Measurements from ENCODE around the gene PEX5L.
"Not testable (repeated sequence)": the region's sequence is repeated elsewhere in the genome, so short reads cannot be mapped to it uniquely, and the experiment has no call there.

PEX5L gene

DNA sequence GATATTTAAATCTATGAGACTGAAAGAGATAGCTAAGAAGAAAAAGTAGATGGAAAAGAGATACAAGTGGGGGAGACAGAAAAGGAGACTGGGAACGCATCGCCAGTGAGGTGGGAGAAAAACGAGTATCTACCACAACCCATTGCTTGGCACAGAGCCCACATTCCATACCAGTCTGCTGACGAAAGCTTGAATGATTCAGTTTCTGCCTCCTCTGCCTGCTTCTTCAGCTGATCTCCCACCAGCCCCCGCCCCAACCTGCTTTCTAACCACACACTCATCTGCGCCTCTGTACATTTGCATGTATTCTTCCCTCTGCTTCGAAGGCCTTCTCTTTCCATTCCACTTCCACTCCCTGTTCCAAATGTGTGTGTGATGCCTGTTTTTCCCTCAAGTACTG is 195.8 kb downstream of the PEX5L start:
- DNase-seq (ENCODE audit: low read depth, low spot score): no peak

DNA sequence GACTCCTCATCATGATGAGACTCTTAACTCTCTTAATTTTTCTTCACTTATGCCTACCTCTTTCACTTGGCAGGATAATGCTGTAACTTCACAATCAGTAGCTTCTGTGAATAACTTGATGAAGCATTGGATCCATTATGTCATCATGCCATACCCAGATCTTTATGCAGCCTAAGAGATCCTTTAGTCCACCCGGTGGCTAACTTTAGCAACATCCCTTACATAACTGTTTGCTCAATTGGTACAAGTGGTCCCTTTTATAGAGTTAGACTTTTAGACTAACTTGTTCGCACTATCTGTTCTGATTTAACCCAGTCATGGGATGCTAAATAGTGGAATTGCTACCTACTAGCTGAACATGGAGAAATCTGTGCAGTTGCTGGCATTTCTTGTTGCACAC is 199.4 kb downstream of the PEX5L start:
- DNase-seq (ENCODE audit: low read depth, low spot score): no peak

DNA sequence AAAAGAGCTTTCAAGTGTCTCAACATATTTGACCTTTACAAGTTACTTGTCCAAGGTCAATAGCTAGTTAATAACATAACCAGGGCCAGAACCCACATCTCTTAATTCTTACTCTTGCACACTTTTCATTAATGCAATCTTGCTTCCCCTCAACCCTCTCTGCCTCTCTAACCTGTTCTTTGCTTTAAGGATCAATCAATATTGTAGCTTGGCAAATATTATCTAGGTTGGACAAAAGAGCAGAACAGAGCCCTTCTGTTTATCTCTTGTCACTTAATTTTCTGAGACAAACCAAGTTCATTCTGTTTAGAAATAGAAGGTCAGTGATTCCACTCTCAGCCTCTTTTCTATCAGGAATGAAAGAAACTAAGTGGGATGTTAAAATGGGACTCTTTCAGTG is 203.4 kb downstream of the PEX5L start:
- no peak for DNase-seq (ENCODE audit: low read depth, low spot score)

- no peak for DNase-seq (ENCODE audit: low read depth, low spot score)
Measured at GRCh38 chr3:179832333-179832854, 204.3 kb downstream of the PEX5L start.

DNA sequence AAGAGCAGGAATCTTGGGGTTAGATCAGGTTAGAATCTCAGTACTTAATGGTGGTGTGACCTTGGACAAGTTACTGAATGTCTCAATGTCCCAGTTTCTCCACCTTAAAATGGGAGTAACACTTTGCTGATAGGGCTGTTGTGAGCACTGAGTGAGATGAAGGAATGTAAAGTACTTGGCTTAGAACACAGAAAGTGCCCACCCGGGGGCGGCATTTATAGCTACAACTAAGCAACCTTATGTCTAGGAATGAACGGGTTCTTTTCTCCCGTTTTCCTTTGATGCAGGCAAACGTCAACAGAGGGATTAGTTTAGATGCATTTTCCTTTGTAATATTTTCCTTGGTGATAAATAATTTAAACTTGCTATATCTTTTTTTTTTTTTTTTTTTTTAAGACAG is 207.3 kb downstream of the PEX5L start:
- DNase-seq (ENCODE audit: low read depth, low spot score): peak; percentile 17

GRCh38 chr3:179828738-179829137 is 208.0 kb downstream of the PEX5L start:
- no peak for DNase-seq (ENCODE audit: low read depth, low spot score)

GRCh38 chr3:179826247-179826637 is 210.5 kb downstream of the PEX5L start:
- DNase-seq (ENCODE audit: low read depth, low spot score): no peak

DNA sequence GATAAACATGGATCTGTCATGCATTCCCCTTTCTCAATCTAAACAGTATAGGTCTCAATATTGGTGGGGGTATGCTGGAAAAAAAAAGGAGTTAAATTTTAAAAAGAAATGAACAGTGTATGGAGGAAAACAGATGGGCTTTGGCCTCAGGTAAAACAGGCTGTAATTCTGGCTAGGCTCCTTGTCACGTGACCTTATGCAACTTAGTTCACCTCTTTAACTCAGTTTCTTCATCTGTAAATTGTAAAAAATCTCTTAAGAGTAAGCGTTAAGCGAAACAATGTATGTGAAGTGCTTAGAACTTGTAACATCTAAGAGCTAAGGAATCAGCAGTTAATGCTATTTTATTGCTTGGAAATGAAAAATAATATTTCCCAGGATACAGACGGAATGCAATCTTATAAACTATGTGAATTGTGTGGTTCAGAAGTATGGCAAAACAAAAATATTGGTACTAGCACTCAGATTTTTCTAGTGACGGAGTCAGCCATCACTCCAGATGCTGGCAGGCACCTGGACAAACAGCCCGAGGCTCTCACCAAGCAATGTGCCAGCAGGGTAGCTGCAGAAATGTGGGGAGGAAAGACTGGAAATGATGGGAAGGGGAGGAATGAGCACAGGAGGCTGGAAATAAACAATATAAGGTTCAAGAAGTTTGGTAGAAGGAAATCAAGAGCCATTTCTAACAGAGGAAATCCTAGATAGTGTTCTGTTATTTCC is 211.1 kb downstream of the PEX5L start:
- no peak for DNase-seq (ENCODE audit: low read depth, low spot score)

DNA sequence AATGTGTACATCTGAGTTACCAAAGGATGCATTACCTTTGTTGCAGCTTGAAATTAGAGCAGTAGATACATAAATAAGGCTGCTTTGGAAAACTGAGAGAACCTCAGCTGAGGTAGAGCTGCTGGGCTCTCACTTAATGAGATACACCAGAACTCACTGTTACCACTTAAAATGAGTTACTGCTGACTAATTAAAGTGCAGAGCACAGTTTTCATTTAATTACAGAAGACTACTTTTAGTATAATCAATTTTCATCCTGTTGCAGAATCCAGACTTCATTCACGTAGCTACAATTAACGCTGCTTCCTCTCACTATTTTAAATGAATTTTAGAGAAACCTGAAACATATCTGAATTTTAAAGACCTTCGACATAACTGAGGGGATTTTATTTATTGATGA is 214.4 kb downstream of the PEX5L start:
- DNase-seq (ENCODE audit: low read depth, low spot score): no peak

DNA sequence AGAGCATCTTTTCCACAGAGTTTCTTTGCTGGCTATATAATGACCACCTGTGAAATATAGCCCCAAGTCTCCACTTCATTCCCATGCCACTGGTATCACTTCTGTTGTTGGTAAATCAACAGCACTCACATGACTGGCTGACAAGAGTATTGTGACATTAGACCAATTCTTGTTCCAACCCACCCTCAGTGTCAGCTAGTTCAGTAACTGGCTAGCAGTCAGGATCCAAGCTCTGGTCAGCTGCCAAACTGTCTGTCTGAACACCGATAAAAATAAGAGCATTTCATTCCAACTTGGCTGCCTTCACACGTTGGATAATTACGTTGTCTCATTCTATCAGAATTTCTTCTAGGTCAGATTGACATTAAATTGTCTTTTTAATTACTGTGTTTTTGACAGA is 217.4 kb downstream of the PEX5L start:
- no peak for DNase-seq (ENCODE audit: low read depth, low spot score)

- no peak for DNase-seq (ENCODE audit: low read depth, low spot score)
Measured at GRCh38 chr3:179812096-179812382, 224.7 kb downstream of the PEX5L start.

- peak; percentile 50 for DNase-seq (ENCODE audit: low read depth, low spot score)
Measured at GRCh38 chr3:179811321-179812095, 225.2 kb downstream of the PEX5L start.

DNA sequence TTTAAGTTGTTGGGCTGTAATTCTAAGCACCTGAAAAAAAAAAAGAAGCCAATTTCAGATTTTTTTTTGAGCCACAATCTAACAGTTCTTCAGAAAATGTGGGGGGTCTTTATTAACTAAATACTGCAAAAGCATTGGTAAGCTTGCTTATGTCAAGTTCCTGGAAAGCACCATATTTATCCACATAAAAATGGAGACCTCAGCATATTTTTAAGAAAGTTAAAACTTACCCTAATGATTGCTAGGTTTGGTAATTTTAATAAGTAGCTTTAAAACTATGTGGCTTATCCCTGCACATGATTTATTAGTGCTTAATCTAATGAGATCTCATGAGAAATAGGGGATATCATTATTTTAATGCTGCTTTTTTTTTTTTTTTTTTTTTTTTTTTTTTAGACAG is 227.1 kb downstream of the PEX5L start:
- no peak for DNase-seq (ENCODE audit: low read depth, low spot score)

GRCh38 chr3:179807588-179807987 is 229.1 kb downstream of the PEX5L start:
- no peak for DNase-seq (ENCODE audit: low read depth, low spot score)

DNA sequence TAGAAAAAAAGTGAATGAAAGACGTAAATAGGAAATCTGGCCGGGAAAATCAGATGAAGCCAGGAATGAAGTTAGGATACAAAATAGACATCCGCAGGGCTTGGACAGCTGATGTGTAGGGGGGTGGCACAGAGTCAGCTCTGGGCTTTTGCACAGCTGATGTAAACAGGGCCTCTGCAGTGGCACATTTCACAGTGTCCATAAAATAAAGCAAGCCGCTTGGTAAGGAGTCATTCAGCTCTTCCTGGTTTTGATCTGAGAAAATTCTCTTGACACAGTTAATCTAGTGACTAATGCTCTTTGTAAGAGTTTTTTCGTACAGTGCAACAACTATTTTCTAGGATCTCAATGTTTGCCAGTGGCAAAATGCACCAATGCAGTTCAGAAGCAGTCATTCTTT is 230.6 kb downstream of the PEX5L start:
- no peak for DNase-seq (ENCODE audit: low read depth, low spot score)

GRCh38 chr3:179801856-179802255 is 234.9 kb downstream of the PEX5L start:
- DNase-seq (ENCODE audit: low read depth, low spot score): no peak

DNA sequence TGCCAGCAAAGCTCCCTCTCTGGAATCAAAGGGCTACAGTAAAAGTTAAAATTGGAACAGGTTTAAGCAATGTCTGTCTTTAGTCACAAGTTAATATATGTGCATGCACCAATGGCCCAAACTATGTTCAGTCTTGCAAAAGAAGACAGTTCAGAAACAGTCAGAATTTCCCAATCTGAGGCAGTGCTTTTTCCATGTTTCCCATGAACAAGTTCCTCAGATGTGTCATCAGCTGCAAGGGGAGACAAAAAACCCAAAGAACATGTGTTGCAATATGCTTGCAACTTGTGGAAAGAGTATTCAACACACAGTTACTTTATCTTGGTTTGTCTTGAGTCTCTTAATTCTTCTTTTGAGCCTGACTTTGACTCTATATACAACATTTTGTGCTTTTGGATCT is 235.5 kb downstream of the PEX5L start:
- no peak for DNase-seq (ENCODE audit: low read depth, low spot score)

- no peak for DNase-seq (ENCODE audit: low read depth, low spot score)
Measured at GRCh38 chr3:179797192-179797591, 239.5 kb downstream of the PEX5L start.

- no peak for DNase-seq (ENCODE audit: low read depth, low spot score)
Measured at GRCh38 chr3:179796421-179796820, 240.3 kb downstream of the PEX5L start.

- no peak for DNase-seq (ENCODE audit: low read depth, low spot score)
Measured at GRCh38 chr3:179794355-179794754, 242.4 kb downstream of the PEX5L start.

DNA sequence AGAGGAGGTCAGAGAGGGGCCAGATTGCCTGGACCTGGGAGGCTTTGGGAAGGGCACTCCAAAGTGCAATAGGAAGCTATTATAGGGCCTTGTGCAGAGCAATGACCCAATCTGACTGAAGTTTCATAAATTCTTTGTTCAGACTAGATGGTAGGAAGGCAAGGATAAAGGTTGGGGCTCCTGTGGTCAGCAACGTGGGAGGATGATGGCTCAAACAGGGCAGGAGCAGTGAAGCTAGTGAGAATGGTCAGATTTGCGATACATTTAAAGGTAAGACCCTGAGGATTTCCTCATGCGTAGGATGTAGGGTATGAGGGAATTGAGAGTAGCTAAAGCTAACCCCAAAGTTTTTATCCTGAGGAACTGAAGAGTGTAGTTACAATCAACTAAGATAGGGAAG is 244.9 kb downstream of the PEX5L start:
- no peak for DNase-seq (ENCODE audit: low read depth, low spot score)

GRCh38 chr3:179788996-179789395 is 247.7 kb downstream of the PEX5L start:
- no peak for DNase-seq (ENCODE audit: low read depth, low spot score)

DNA sequence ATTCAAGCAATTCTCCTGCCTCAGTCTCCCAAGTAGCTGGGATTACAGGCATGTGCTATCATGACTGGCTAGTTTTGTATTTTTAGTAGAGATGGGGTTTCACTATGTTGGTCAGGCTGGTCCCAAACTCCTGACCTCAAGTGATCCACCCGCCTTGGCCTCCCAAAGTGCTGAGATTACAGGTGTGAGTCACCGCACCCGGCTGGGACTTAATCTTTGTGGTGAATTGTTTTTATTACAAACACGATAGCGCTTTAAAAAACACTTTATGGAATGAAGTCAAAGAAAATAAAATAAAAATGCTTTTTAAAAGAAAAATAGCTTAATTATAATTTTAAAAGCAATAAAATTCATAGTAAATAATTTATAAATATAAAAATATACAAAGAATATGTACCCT is 253.9 kb downstream of the PEX5L start:
- not testable (repeated sequence) for DNase-seq (ENCODE audit: low read depth, low spot score)

All from ELF-1 (cell line).